GM21576 (cell line): ENCODE measurements around the gene GAS7.
"Not testable (repeated sequence)": the region's sequence is repeated elsewhere in the genome, so short reads cannot be mapped to it uniquely, and the experiment has no call there.

Experiments
- ATAC-seq: cut with Tn5 transposase; IDR thresholded peaks from one replicate; pipeline ENCODE4 v1.9.1; 2021; ENCODE audit warnings: mild to moderate bottlenecking, moderate library complexity; ENCODE audit not compliant: unreplicated experiment

GAS7 gene

GRCh38 chr17:9922012-9922848, 276.2 kb downstream of the GAS7 start:
- no peak for ATAC-seq

GRCh38 chr17:9921216-9921615, 277.2 kb downstream of the GAS7 start:
- ATAC-seq: not testable (repeated sequence)

- no peak for ATAC-seq
Observed at GRCh38 chr17:9918804-9919352, 279.5 kb downstream of the GAS7 start.

GRCh38 chr17:9918352-9918751, 280.1 kb downstream of the GAS7 start:
- no peak for ATAC-seq

GRCh38 chr17:9917801-9918200, 280.6 kb downstream of the GAS7 start:
- no peak for ATAC-seq

- no peak for ATAC-seq
Observed at GRCh38 chr17:9917131-9917530, 281.3 kb downstream of the GAS7 start.

GRCh38 chr17:9916108-9916507, 282.3 kb downstream of the GAS7 start:
- no peak for ATAC-seq

GRCh38 chr17:9913476-9913875, 284.9 kb downstream of the GAS7 start:
- no peak for ATAC-seq

GRCh38 chr17:9912121-9913099, 286.0 kb downstream of the GAS7 start:
- ATAC-seq: no peak

- no peak for ATAC-seq
Observed at GRCh38 chr17:9911089-9911488, 287.3 kb downstream of the GAS7 start.

- no peak for ATAC-seq
Observed at GRCh38 chr17:9908649-9909042, 289.8 kb downstream of the GAS7 start.

- ATAC-seq: no peak
Observed at GRCh38 chr17:9907883-9908648, 290.3 kb downstream of the GAS7 start.

GRCh38 chr17:9907131-9907530, 291.3 kb downstream of the GAS7 start:
- ATAC-seq: no peak

- ATAC-seq: no peak
Observed at GRCh38 chr17:9906616-9907015, 291.8 kb downstream of the GAS7 start.

- no peak for ATAC-seq
Observed at GRCh38 chr17:9905902-9906301, 292.5 kb downstream of the GAS7 start.

- ATAC-seq: no peak
Observed at GRCh38 chr17:9905078-9905415, 293.4 kb downstream of the GAS7 start, which contains the start of gene RCVRN. RCVRN (minus strand) TSS chr17:9905271; CDS start chr17:9905180, 91 bp downstream.

- no peak for ATAC-seq
Observed at GRCh38 chr17:9904277-9905077, 293.9 kb downstream of the GAS7 start.

GRCh38 chr17:9902120-9902519, 296.3 kb downstream of the GAS7 start:
- no peak for ATAC-seq

- no peak for ATAC-seq
Observed at GRCh38 chr17:9900784-9901183, 297.6 kb downstream of the GAS7 start.

- no peak for ATAC-seq
Observed at GRCh38 chr17:9900044-9900594, 298.3 kb downstream of the GAS7 start.
